Heart left ventricle (tissue), 13 donors: ENCODE data around the gene GGTLC3.
"Not testable (repeated sequence)": the region's sequence is repeated elsewhere in the genome, so short reads cannot be mapped to it uniquely, and the experiment has no call there.

Experiments
- POLR2A ChIP-seq, 2 donors: fragments of 450-650 bp; IDR thresholded peaks; one replicate each; pipeline ENCODE4 v1.6.1; 2017; ENCODE audit warnings: antibody characterized with exemption in 2 of 2, mild to moderate bottlenecking in 2 of 2, moderate library complexity in 2 of 2
- TF ChIP-seq, protein P1 (sequence below), 12 donors: fragments of 200-600 bp; sonication (generic) in 4 of 12; IDR thresholded peaks; one replicate each; pipeline versions ENCODE4 v1.5.0 to v1.8.0; 2018 to 2022; ENCODE audit warnings: antibody characterized with exemption in 12 of 12, mild to moderate bottlenecking in 5 of 12
- donor health status: ischemic (EF 13 %, LVEDD 7.1; RV severe dilation, severe dysfunction).
- donor health status: DM: no; HTN: yes; CAD: no.
- donor health status: DM: no; HTN: no; CAD: no.
- donor health status: ischemic (EF 25% LVEDD 6.9; RV normal size, moderate dysfunction).
- donor health status: ischemic (EF 25% LVEDD 5.7; RV mildly dilated, moderate dysfunction).
- donor health status: ischemic (EF 35%, LVEDD 5.7; RV mildly dilated, moderate dysfunction).
- donor health status: nonischemic (EF 11% LVEDD 7.7; RV severe dilation, severe dysfunction).
- donor health status: DM: yes; HTN: yes; CAD: no.
- donor health status: PGD.
- donor health status: ischemic (EF 29% LVEDD 5.4; RV normal size, mild dysfunction).
- donor health status: nonischemic (EF 23%, LVEDD 6.1; RV moderate dilation, normal function).

- TF ChIP-seq, protein P1, sequence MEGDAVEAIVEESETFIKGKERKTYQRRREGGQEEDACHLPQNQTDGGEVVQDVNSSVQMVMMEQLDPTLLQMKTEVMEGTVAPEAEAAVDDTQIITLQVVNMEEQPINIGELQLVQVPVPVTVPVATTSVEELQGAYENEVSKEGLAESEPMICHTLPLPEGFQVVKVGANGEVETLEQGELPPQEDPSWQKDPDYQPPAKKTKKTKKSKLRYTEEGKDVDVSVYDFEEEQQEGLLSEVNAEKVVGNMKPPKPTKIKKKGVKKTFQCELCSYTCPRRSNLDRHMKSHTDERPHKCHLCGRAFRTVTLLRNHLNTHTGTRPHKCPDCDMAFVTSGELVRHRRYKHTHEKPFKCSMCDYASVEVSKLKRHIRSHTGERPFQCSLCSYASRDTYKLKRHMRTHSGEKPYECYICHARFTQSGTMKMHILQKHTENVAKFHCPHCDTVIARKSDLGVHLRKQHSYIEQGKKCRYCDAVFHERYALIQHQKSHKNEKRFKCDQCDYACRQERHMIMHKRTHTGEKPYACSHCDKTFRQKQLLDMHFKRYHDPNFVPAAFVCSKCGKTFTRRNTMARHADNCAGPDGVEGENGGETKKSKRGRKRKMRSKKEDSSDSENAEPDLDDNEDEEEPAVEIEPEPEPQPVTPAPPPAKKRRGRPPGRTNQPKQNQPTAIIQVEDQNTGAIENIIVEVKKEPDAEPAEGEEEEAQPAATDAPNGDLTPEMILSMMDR (IDR thresholded peaks at IDR 0.05), result not testable (repeated sequence)
- not testable (repeated sequence) for TF ChIP-seq POLR2A (IDR thresholded peaks at IDR 0.05)
Measured at GRCh38 chr22:18527752-18528596, 10.0 kb upstream of the GGTLC3 start, which contains the start of gene TMEM191B.
